B cell (primary cell): ENCODE results near the gene CLDND2. TPM values are rescaled to one million over a fixed set of nuclear protein-coding genes. Genes with fewer than 3 reads are reported as not detected.

ENCODE experiments used
- ATAC-seq: fragments of 200-7000 bp; cut with Tn5 transposase; one replicate; pipeline ENCODE4 v1.10.0; 2021; ENCODE audit warnings: low read depth, mild to moderate bottlenecking, moderate number of reproducible peaks, moderate library complexity
- CTCF ChIA-PET: fragments of 350-600 bp; sonication (Branson Sonifier 250); formaldehyde crosslinking; loops from one replicate; lab custom pipeline; 2021; ENCODE audit warnings: antibody characterized with exemption, inconsistent platforms; lab: Charles Lee
- POLR2A ChIA-PET: fragments of 350-600 bp; sonication (Branson Sonifier 250); formaldehyde crosslinking; loops from one replicate; lab custom pipeline; 2021; ENCODE audit warnings: antibody characterized with exemption; lab: Charles Lee
- DNase-seq: peaks from one replicate; pipeline ENCODE4 v3.0.0; 2013
- H2AFZ ChIP-seq: 2 replicates; pipeline ENCODE4 v1.6.1; 2012; ENCODE audit warnings: mild to moderate bottlenecking, low read depth, low read length; ENCODE audit not compliant: insufficient read depth, poor library complexity, severe bottlenecking
- H3K27ac ChIP-seq, 2 donors: 1 replicate in 1 of 2; 2 replicates in 1 of 2; pipeline ENCODE4 v1.5.1; 2012 to 2013; ENCODE audit warnings: low read length in 2 of 2, mild to moderate bottlenecking in 2 of 2, moderate library complexity in 1 of 2
- H3K27me3 ChIP-seq, 4 experiments: fragments of 200-600 bp in 1 of 4; sonication (generic) in 1 of 4; replicated peaks in 1 of 4; 1 replicate in 2 of 4; 2 replicates in 2 of 4; pipeline versions ENCODE4 v1.6.1 to v1.7.0; 2013 to 2016; ENCODE audit warnings: low read length in 3 of 4, mild to moderate bottlenecking in 2 of 4, mixed read lengths in 1 of 4, moderate library complexity in 1 of 4; ENCODE audit not compliant: insufficient read depth in 4 of 4, control insufficient read depth in 3 of 4; ENCODE audit errors: control extremely low read depth in 1 of 4
- H3K36me3 ChIP-seq, 2 experiments: replicated peaks in 1 of 2; 1 replicate in 1 of 2; 2 replicates in 1 of 2; pipeline versions ENCODE4 v1.6.1 to v1.7.1; 2013; ENCODE audit warnings: low read length in 1 of 2; ENCODE audit not compliant: insufficient read depth in 2 of 2, control insufficient read depth in 1 of 2; ENCODE audit errors: control extremely low read depth in 1 of 2, extremely low read depth in 1 of 2
- H3K4me1 ChIP-seq, 2 donors: fragments of 200-600 bp in 1 of 2; sonication (generic) in 1 of 2; 1 replicate in 1 of 2; 2 replicates in 1 of 2; pipeline versions ENCODE4 v1.5.1 to v1.6.1; 2013 to 2017; ENCODE audit warnings: low read length in 2 of 2; ENCODE audit not compliant: control insufficient read depth in 2 of 2, insufficient read depth in 2 of 2
- H3K4me2 ChIP-seq: replicated peaks from 2 replicates; pipeline ENCODE3; 2012; ENCODE audit warnings: mild to moderate bottlenecking, low read depth, low read length; ENCODE audit not compliant: poor library complexity, severe bottlenecking
- H3K4me3 ChIP-seq, 5 experiments: fragments of 200-600 bp in 1 of 5; sonication (generic) in 1 of 5; 1 replicate in 3 of 5; 2 replicates in 2 of 5; pipeline versions ENCODE4 v1.5.1 to v1.7.0; 2011 to 2016; ENCODE audit warnings: low read length in 4 of 5, mild to moderate bottlenecking in 4 of 5, low read depth in 2 of 5, control low read depth in 1 of 5, moderate library complexity in 1 of 5; ENCODE audit not compliant: insufficient read depth in 1 of 5; ENCODE audit errors: control extremely low read depth in 1 of 5, extremely low read depth in 1 of 5
- H3K79me2 ChIP-seq: fragments of 200-600 bp; sonication (generic); one replicate; pipeline ENCODE4 v1.6.0; 2016; ENCODE audit warnings: low read length; ENCODE audit not compliant: control insufficient read depth, insufficient read depth
- H3K9ac ChIP-seq: fragments of 200-600 bp; sonication (generic); 2 replicates; pipeline ENCODE4 v1.6.1; 2017; ENCODE audit warnings: mild to moderate bottlenecking, low read length, moderate library complexity
- H3K9me3 ChIP-seq, 3 donors: one replicate each; pipeline versions ENCODE4 v1.6.1 to v1.7.1; 2013; ENCODE audit warnings: low read length in 2 of 3; ENCODE audit not compliant: control insufficient read depth in 2 of 3, insufficient read depth in 1 of 3; ENCODE audit errors: control extremely low read depth in 1 of 3
- H4K20me1 ChIP-seq: 2 replicates; pipeline ENCODE4 v1.6.0; 2012; ENCODE audit warnings: mild to moderate bottlenecking, low read length; ENCODE audit not compliant: insufficient read depth, control insufficient read depth, poor library complexity, severe bottlenecking
- H3K27ac Mint-ChIP-seq: one replicate; pipeline ENCODE4 v1.8.0; 2021; ENCODE audit warnings: mixed read lengths
- H3K27me3 Mint-ChIP-seq: one replicate; pipeline ENCODE4 v1.8.0; 2021; ENCODE audit warnings: mixed read lengths
- H3K4me1 Mint-ChIP-seq: one replicate; pipeline ENCODE4 v1.8.0; 2021; ENCODE audit warnings: mixed read lengths
- H3K4me3 Mint-ChIP-seq: one replicate; pipeline ENCODE4 v1.8.0; 2021; ENCODE audit warnings: mixed read lengths
- H3K9me3 Mint-ChIP-seq: one replicate; pipeline ENCODE4 v1.8.0; 2022; ENCODE audit warnings: mixed read lengths; ENCODE audit not compliant: insufficient read depth
- EZH2 ChIP-seq: IDR thresholded peaks from 2 replicates; pipeline ENCODE4 v1.6.1; 2012; ENCODE audit warnings: borderline replicate concordance, low read depth, mild to moderate bottlenecking, moderate library complexity, low read length; ENCODE audit not compliant: insufficient read depth, poor library complexity, severe bottlenecking
- WGBS: methylation state at CpG from one replicate; pipeline ENCODE4 v1.1.5; 2013; ENCODE audit warnings: missing lambda C conversion rate; ENCODE audit not compliant: insufficient coverage; 5-methylcytosine and 5-hydroxymethylcytosine counted together
- intact Hi-C: fragments of 100-400 bp; cut with micrococcal nuclease; formaldehyde crosslinking; loops from one replicate; pipeline ENCODE4 v1.10.0; 2022
- polyA plus RNA-seq: library from polyadenylated mRNA; depleted of rRNA; stranded (reverse); fragments of >200 nt; gene quantifications from 2 replicates; pipeline ENCODE4 v1.2.3, GENCODE V29; 2012
- total RNA-seq, 2 donors: library from RNA; stranded (reverse); fragments of 120-200 nt in 1 of 2; gene quantifications; 1 replicate in 1 of 2; 2 replicates in 1 of 2; pipeline versions ENCODE4 v1.2.3 to v1.2.4, GENCODE V29; 2013 to 2022
- TF ChIP-seq, protein P1 (sequence below): fragments of 200-600 bp; IDR thresholded peaks from one replicate; pipeline ENCODE4 v1.8.0; 2022; ENCODE audit warnings: antibody characterized with exemption, mild to moderate bottlenecking

Gene CLDND2
- total and polyA plus RNA-seq, 2 donors (not counting 1 experiment from before 2014, with no cell fraction given): 1.9 TPM; not detected in 1

DNA sequence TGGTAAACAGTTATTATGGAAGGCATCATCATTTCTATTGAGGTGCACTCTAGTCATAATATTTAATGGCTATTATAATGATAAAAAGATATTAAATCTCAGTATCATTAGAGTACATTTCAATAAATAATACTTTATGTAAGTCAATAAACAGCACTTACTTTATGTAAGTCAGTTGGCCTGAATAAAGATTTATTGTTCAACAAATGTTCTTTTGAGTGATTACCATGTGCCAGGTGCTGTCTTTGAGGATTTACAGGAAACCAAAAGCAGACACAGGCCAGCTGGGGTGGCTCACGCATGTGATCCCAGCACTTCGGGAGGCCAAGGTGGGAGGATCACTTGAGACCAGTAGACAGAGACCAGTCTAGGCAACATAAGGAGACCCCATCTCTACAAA, 8.6 kb upstream of the CLDND2 start:
- peaks cover 0 to 12% (median 3%) of the 10 kb centered on the region in 3 donors for H3K9me3 ChIP-seq
- H3K27me3 ChIP-seq: no peaks in the 10 kb centered on the region
- H3K36me3 ChIP-seq: no peaks in the 10 kb centered on the region
- Mint-ChIP-seq H3K27me3 (no peaks in the 10 kb centered on the region), H3K27ac (no peak overlapping the region), H3K4me1 (peaks cover 6% of the 10 kb centered on the region), H3K4me3 (no peak overlapping the region), H3K9me3 (no peaks in the 10 kb centered on the region)
- H4K20me1 ChIP-seq: no peaks in the 10 kb centered on the region
- H3K4me1 ChIP-seq: peaks cover 0 to 3% of the 10 kb centered on the region in 2 donors
- no peaks in the 10 kb centered on the region for H3K79me2 ChIP-seq
- no peak for TF ChIP-seq EZH2
- TF ChIP-seq, protein P1, sequence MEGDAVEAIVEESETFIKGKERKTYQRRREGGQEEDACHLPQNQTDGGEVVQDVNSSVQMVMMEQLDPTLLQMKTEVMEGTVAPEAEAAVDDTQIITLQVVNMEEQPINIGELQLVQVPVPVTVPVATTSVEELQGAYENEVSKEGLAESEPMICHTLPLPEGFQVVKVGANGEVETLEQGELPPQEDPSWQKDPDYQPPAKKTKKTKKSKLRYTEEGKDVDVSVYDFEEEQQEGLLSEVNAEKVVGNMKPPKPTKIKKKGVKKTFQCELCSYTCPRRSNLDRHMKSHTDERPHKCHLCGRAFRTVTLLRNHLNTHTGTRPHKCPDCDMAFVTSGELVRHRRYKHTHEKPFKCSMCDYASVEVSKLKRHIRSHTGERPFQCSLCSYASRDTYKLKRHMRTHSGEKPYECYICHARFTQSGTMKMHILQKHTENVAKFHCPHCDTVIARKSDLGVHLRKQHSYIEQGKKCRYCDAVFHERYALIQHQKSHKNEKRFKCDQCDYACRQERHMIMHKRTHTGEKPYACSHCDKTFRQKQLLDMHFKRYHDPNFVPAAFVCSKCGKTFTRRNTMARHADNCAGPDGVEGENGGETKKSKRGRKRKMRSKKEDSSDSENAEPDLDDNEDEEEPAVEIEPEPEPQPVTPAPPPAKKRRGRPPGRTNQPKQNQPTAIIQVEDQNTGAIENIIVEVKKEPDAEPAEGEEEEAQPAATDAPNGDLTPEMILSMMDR: no peak
- no peak overlapping the region for H3K27ac ChIP-seq
- no peak overlapping the region for H2AFZ ChIP-seq
- DNase-seq (no peak), ATAC-seq (no peak)
- no peak overlapping the region for H3K4me2 ChIP-seq
- no peak overlapping the region for H3K9ac ChIP-seq
- intact Hi-C loops: no loop called here
- ChIA-PET POLR2A (no interaction called here), CTCF (interaction anchor here (0.6 kb wide), 1 partner anchor 45 kb away, joined by 3 read pairs; no protein-coding TSS in a partner anchor)
- WGBS: 86% methylated on average over 1 of the region's 2 CpGs
- no peak overlapping the region for H3K4me3 ChIP-seq

DNA sequence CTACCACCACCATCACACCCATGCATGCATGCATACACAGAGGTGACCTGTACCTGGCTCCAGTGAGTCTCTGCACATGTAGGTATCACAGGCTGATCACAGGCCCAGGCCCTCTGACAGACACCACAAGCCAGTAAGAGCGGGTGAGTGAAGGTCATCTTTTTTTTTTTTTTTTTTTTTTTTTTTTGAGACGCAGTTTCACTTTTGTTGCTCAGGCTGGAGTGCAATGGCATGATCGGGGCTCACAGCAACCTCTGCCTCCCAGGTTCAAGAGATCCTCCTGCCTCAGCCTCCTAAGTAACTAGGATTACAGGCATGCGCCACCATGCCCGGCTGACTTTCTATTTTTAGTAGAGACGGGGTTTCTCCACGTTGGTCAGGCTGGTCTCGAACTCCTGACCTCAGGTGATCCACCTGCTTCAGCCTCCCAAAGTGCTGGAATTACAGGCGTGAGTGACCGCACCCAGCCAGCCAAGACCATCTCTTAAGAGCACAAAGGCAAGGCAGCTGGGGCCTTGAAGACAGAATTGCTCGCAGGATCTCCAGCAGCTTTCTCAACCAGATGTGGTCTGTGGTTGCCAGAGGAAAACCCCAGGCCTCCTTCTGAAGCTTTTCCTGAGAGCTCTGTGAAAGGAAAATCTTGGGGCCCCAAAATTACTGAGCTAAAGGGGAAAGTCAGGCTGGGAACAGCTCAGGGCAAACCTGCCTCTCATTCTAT, 6.9 kb upstream of the CLDND2 start:
- no peaks in the 10 kb centered on the region for H4K20me1 ChIP-seq
- Mint-ChIP-seq H3K4me1 (peaks cover 6% of the 10 kb centered on the region), H3K27ac (no peak overlapping the region), H3K9me3 (no peaks in the 10 kb centered on the region), H3K27me3 (no peaks in the 10 kb centered on the region), H3K4me3 (no peak overlapping the region)
- H3K27ac ChIP-seq: no peak overlapping the region
- H3K9ac ChIP-seq: no peak overlapping the region
- intact Hi-C loops: no loop called here
- POLR2A ChIA-PET: no interaction called here
- TF ChIP-seq, protein P1: no peak
- TF ChIP-seq EZH2: no peak
- H3K9me3 ChIP-seq: no peaks in the 10 kb centered on the region
- H2AFZ ChIP-seq: no peak overlapping the region
- no peak overlapping the region for H3K4me2 ChIP-seq
- ATAC-seq (no peak), DNase-seq (no peak)
- H3K4me1 ChIP-seq: peaks cover 0 to 7% of the 10 kb centered on the region in 2 donors
- H3K36me3 ChIP-seq: no peaks in the 10 kb centered on the region
- 30% methylated on average over 9 of the region's 11 CpGs for WGBS
- H3K27me3 ChIP-seq: no peaks in the 10 kb centered on the region
- H3K79me2 ChIP-seq: no peaks in the 10 kb centered on the region
- CTCF ChIA-PET: interaction anchor here (0.8 kb wide), 1 partner anchor 23 kb away, joined by 3 read pairs; no protein-coding TSS in a partner anchor
- H3K4me3 ChIP-seq: no peak overlapping the region
